Ovary (tissue), 9 donors: ENCODE results near the gene CDK16. TPM values are rescaled to one million over a fixed set of nuclear protein-coding genes. Genes with fewer than 3 reads are reported as not detected.

Experiments
- DNase-seq, 5 donors: peaks; one replicate each; pipeline ENCODE4 v3.0.0-alpha.2; 2019 to 2020
- H3K27ac ChIP-seq, 2 donors: fragments of 200-600 bp; one replicate each; pipeline versions ENCODE4 v1.5.1 to v1.8.0; 2019 to 2022
- H3K27me3 ChIP-seq: fragments of 200-600 bp; one replicate; pipeline ENCODE4 v1.8.0; 2022
- H3K36me3 ChIP-seq: fragments of 200-600 bp; sonication (generic); one replicate; pipeline ENCODE4 v1.5.1; 2019
- H3K4me1 ChIP-seq: one replicate; pipeline ENCODE4 v1.8.1; 2013; ENCODE audit warnings: mild to moderate bottlenecking, moderate library complexity; ENCODE audit not compliant: insufficient read depth
- H3K4me3 ChIP-seq: fragments of 200-600 bp; sonication (generic); one replicate; pipeline ENCODE4 v1.5.1; 2017
- H3K9me3 ChIP-seq, 2 donors: fragments of 200-600 bp in 1 of 2; sonication (generic) in 1 of 2; one replicate each; pipeline versions ENCODE4 v1.5.1 to v1.8.1; 2013 to 2019; ENCODE audit warnings: mild to moderate bottlenecking in 1 of 2, moderate library complexity in 1 of 2
- CTCF ChIP-seq, 3 donors: fragments of 450-650 bp in 2 of 3; fragments of 200-600 bp in 1 of 3; IDR thresholded peaks; one replicate each; pipeline versions ENCODE4 v1.5.1 to v1.8.0; 2016 to 2022; ENCODE audit warnings: antibody characterized with exemption in 3 of 3, mild to moderate bottlenecking in 1 of 3
- EP300 ChIP-seq: sonication (generic); formaldehyde crosslinking; IDR thresholded peaks from one replicate; pipeline ENCODE4 v1.6.1; 2017; ENCODE audit warnings: antibody characterized with exemption
- POLR2A ChIP-seq: fragments of 450-650 bp; IDR thresholded peaks from one replicate; pipeline ENCODE4 v1.6.1; 2017; ENCODE audit warnings: antibody characterized with exemption, mild to moderate bottlenecking, moderate library complexity
- WGBS, 3 donors: extraction: QIAGEN DNeasy Blood & Tissue Kit in 1 of 3; methylation state at CpG; one replicate each; pipeline versions ENCODE4 v1.1.5 to v1.1.7; 2013 to 2017; 5-methylcytosine and 5-hydroxymethylcytosine counted together
- intact Hi-C, 4 donors: fragments of 100-400 bp; cut with DNase I; formaldehyde crosslinking; loops; one replicate each; pipeline versions ENCODE4 v1.11.0 to v1.15.1; 2022 to 2023
- polyA plus RNA-seq, 2 donors: library from polyadenylated mRNA; stranded (reverse); fragments of 200-250 nt in 1 of 2; fragments of 350-450 nt in 1 of 2; fragmentation: Illumina TruSeq in 1 of 2; extraction: RNeasy Lipid Tissue Mini Kit (QIAGEN cat#74804) in 1 of 2; gene quantifications; one replicate each; pipeline ENCODE4 v1.2.3, GENCODE V29; 2013 to 2014
- total RNA-seq, 7 donors: library from RNA; depleted of rRNA in 2 of 7; stranded (reverse); fragments of >200 nt in 2 of 7; fragmentation: NEBNext Ultra II Directional in 3 of 7; extraction: Animal tissue kit (Norgen Biotek cat#: 25700) in 3 of 7; gene quantifications; one replicate each; pipeline versions ENCODE4 v1.1.0 to v1.2.4, GENCODE V29; 2016 to 2023
- donor health status: DM: no; HTN: no; CAD: no; lungs with moderate emphysema.
- donor health status: DM: no; HTN: no; CAD: no.
- donor health status: Bipolar disorder and iron deficiency.
- donor health status: DM: yes; HTN: yes; CAD: no.
- donor health status: DM: no; HTN: no; CAD: no.
- donor health status: DM: yes; HTN: yes; CAD: no.

Gene CDK16
- total and polyA plus RNA-seq, 9 donors = 40.9 to 99.0 (median 69.8) TPM

- intact Hi-C loops = no loop called here
- no peak for DNase-seq
- 79 to 86% (median 81%) methylated on average over 10 of the region's 10 CpGs for WGBS, 3 donors
- H3K36me3 ChIP-seq = no peaks in the 10 kb centered on the region
- no peaks in the 10 kb centered on the region for H3K9me3 ChIP-seq
- no peaks in the 10 kb centered on the region for H3K4me1 ChIP-seq
- H3K4me3 ChIP-seq = no peak overlapping the region
- no peaks in the 10 kb centered on the region for H3K27me3 ChIP-seq
- no peak for TF ChIP-seq CTCF (IDR thresholded peaks at IDR 0.05)
- no peak for TF ChIP-seq POLR2A
- TF ChIP-seq EP300 = no peak
- H3K27ac ChIP-seq = no peak overlapping the region
These were observed 26.7 kb downstream of the CDK16 start for GRCh38 chrX:47245156-47245555.

- no peaks in the 10 kb centered on the region for H3K36me3 ChIP-seq
- no peak for TF ChIP-seq EP300
- no peak for TF ChIP-seq POLR2A
- no peak for TF ChIP-seq CTCF (IDR thresholded peaks at IDR 0.05)
- peak in 1 of 5 donors; percentile 18 for DNase-seq
- H3K27me3 ChIP-seq = no peaks in the 10 kb centered on the region
- 74 to 76% (median 74%) methylated on average over 23 of the region's 23 CpGs for WGBS, 3 donors
- intact Hi-C loops = no loop called here
- no peaks in the 10 kb centered on the region for H3K4me1 ChIP-seq
- no peak overlapping the region for H3K27ac ChIP-seq
- H3K4me3 ChIP-seq = no peak overlapping the region
- no peaks in the 10 kb centered on the region for H3K9me3 ChIP-seq
These were observed 28.9 kb downstream of the CDK16 start for GRCh38 chrX:47247206-47247998.

- H3K27me3 ChIP-seq = no peaks in the 10 kb centered on the region
- no peaks in the 10 kb centered on the region for H3K36me3 ChIP-seq
- H3K9me3 ChIP-seq = no peaks in the 10 kb centered on the region
- DNase-seq = no peak
- intact Hi-C loops = no loop called here
- TF ChIP-seq EP300 = no peak
- TF ChIP-seq CTCF (IDR thresholded peaks at IDR 0.05) = no peak
- no peak for TF ChIP-seq POLR2A
- 53 to 63% (median 60%) methylated on average over 13 of the region's 13 CpGs for WGBS, 3 donors
- no peak overlapping the region for H3K4me3 ChIP-seq
- H3K27ac ChIP-seq = no peak overlapping the region
- H3K4me1 ChIP-seq = no peaks in the 10 kb centered on the region
These were observed 29.5 kb downstream of the CDK16 start for GRCh38 chrX:47247999-47248320.

- Histone ChIP-seq H3K4me1 (no peaks in the 10 kb centered on the region), H3K9me3 (peaks cover 0 to under 1% of the 10 kb centered on the region in 2 donors), H3K4me3 (no peak overlapping the region), H3K27ac (no peak overlapping the region), H3K27me3 (no peaks in the 10 kb centered on the region), H3K36me3 (no peaks in the 10 kb centered on the region)
- intact Hi-C loops = no loop called here
- 77 to 84% (median 79%) methylated on average over 6 of the region's 6 CpGs for WGBS, 3 donors
- no peak for TF ChIP-seq POLR2A
- TF ChIP-seq EP300 = no peak
- TF ChIP-seq CTCF (IDR thresholded peaks at IDR 0.05) = no peak
- DNase-seq = no peak
These were observed 30.1 kb downstream of the CDK16 start for GRCh38 chrX:47248576-47248975.
